ENCODE results near the gene JMJD6.
A peak's percentile ranks its signal among the peaks of the same experiment; 100 is the strongest.
"Not testable (repeated sequence)": the region's sequence is repeated elsewhere in the genome, so short reads cannot be mapped to it uniquely, and the experiment has no call there.

JMJD6 gene

DNA sequence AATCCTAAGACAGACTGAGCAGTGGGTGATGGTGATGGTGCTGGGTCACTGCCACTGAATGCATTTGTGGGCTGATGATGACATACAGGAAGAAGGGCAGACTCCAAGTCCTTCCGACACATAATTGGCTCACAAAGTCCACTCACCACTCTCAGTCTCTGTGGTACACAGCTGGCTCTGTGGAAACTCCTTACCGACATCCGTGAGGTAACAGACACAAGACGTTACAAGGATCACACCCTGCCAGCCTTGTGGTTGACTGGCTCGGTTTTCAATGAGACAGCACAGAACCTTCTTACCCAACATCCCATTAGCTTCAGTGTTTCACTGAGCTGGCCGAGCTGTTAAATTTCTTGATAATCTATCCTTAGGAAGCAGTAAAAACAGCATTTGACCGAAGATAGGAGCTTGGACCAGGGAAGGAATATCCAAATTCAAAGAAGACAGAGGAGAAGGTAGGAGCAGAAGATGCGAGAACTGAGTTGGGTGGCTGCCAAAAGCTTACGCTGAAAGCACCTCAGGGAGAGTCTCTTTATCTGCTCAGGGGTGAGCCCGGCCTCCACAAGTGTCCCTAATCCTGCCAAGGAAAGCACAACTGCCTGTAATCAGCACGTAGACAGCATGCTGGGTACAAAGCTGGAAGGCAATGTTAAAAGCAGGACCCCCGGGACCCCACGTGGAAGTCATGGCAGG, 10.1 kb downstream of the JMJD6 start:
- peak; percentile 57 to 64 for DNase-seq (ENCODE audit: low read depth in 2 of 2)

DNA sequence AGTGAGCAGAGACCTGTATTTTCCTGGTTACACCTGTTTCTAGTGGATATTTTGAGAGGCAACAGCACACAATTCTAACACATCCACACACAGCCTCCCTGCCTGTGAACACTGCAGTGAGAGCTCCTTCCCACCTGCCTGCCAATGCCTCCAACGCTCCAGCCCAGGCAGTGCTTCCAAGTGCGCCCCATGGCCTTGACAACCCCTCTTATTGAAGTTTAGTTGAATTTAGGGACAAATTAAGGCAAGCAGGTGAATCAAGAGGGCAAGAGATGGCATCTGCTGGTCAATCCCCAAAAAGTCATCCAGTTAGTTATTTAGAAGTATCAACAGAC, 10.9 kb downstream of the JMJD6 start:
- no peak for DNase-seq (ENCODE audit: low read depth in 2 of 2)

DNA sequence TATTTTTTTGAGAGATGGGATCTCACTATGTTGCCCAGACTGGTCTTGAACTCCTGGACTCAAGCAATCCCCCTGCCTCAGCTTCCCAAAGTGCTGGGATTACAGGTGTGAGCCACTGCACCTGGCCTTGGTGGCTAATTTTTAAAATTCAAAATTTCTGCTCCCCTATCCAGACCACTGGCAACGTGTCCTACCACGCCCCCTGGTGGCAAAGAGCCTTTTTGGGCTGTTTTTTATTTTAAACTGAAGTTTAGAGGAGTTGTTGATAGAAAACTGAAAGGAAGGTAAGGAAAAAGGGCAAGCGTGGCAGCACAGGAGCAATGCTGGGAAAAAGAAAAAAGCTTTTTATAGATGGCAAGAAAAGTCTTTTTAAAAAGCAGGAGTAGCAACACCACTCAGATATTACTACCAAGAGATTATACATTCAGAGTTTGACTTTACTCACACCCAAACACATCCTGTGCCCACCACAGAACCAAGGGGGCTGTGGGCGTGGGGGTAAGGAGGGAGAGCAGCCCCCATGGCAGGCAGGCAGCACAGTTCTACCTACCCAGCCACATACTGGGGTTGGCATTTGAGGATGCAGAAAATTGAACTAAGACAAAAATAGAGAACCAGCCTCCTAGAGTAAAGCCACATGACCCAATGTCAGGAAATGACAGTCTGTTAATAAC, 11.4 kb downstream of the JMJD6 start:
- DNase-seq (ENCODE audit: low read depth in 2 of 2): peak; percentile 44 to 66

DNA sequence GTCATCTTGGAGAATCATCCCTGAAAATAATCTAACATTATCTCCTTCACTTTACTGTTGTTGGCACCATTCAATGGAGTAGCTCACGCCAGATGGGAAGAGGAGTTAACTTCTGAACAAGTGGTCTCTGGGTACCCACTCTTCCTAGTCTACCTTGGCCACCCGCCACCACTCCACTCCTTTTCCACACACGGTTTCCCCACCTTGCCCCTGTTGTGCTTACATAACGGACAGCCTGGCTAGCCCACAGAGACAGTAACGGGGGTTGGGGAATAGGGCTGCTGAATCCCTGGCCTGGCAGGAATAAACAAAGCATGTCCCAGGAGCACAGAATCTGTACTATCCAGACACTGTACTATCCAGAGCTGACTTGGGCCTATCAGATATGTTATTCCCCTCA, 12.1 kb downstream of the JMJD6 start:
- DNase-seq (ENCODE audit: low read depth in 2 of 2): no peak

DNA sequence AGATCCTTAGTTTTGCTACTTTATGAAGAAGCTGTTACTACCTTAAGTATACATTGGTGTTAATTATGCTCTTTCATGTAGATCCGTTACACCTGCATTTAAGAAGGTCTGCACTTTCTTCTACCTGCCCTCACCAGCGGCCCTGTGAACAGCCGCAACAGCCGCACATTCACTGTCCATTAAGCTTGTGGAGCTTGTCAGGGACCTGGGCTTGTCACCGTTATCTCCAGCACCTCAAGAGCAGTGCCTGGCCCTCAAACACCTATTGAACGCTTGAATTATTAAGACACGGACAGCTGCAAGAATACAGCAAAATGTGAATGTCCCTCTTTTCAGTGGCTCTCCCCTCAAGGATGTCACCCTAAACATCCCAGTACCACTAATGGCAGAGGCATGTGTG, 12.6 kb downstream of the JMJD6 start:
- no peak for DNase-seq (ENCODE audit: low read depth in 2 of 2)

DNA sequence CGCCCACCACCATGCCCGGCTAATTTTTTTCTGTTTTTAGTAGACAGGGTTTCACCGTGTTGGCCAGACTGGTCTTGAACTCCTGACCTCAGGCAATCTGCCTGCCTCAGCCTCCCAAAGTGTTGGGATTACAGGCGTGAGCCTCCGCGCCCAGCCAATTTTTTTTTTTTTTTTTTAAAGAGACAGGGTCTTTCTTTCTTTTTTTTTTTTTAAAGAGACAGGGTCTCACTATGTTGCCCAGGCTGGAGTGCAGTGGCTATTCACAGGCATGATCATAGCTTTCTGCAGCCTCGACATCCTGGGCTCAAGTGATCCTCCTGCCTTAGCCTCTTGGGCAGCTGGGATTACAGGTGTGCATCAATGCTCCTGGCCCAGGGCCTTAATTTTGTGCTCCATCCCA, 14.1 kb downstream of the JMJD6 start:
- not testable (repeated sequence) for DNase-seq (ENCODE audit: low read depth in 2 of 2)

DNA sequence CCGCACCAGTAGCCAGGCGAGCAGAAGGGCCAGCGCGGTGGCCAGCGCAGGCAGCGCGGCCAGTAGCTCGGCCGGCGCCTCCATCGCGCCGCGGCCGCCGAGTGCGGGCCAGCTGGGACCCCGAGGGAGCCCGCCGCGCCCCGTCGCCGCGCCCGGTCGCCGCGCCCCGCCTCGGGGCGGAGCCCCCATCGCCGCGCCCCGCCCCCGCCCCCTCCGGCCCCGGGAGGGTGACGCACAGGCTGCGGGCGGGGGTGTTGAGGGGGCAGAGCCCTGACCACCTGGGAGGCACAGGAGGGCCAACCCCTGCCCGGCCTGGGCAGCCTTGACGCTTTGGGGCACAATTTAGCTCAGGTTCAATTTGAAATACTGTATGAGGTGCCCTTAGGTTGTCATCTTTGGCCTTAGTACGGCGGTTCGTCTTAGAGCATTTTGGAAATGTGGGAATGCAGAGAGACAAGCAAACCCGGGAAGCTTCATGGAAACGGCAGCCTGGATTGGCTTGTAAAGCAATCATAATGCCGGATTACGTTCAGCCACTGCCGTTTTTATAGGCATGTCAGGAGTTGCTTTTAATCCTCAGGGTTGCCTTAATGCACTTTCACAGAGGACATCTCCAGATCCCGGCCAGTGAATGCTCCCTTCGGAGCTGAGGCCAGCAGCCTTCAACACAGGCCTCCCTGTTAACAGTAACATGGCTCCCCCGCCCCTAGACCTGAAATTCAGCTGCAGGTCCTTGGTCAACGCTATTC, 15.4 kb downstream of the JMJD6 start, which contains the start of gene MXRA7:
MXRA7 (minus strand) TSS at position 103 of the 749 bp plus-strand sequence; CDS start at position 84, 19 bp downstream.
- DNase-seq (ENCODE audit: low read depth in 2 of 2): peak; percentile 26 to 31

DNA sequence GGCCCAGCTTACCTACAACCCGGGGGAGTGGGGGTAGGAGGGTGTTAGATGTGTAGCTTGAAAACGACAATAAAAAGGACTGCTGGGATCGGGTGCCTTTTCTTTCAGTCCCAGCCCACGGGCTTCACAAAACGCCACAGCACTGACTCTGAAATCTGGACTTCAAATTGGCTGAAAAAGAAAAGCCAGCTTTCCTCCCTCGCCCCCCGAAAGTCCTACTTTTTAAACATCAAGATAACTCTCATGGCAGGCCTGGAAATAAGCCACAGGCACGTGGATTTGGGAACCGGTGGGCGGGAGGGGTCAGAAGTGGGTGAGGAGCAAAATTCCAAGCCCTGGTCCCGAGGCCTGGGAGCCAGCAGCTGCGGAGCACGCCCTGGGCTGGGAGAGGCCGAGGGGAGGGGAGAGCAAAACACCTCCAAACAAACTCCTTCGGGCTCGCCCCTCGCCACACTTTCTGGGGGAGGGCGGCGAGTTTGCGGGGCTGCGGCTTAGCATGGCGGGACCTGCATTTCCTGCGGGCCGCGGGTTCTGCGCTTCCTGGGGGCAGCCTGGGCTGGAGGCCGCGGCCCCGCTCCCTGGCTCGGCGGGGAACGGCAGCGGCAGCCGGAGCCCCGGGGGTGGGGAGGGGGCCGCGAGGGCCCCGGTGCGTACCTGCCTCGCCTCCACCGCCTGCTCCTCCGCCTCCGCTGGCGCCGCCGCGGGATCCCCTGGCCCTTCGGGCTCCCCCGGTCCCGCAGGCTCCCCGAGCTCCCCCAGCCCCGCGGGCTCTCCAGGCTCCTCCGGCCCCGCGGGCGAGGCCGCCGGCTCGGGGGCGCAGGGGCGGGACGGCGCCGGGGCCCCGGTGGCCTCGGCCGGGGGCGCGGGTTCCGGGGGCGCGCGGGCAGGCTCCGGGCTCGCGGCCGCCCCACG, 16.2 kb downstream of the JMJD6 start:
- DNase-seq (ENCODE audit: low read depth in 2 of 2): not testable (repeated sequence)

DNA sequence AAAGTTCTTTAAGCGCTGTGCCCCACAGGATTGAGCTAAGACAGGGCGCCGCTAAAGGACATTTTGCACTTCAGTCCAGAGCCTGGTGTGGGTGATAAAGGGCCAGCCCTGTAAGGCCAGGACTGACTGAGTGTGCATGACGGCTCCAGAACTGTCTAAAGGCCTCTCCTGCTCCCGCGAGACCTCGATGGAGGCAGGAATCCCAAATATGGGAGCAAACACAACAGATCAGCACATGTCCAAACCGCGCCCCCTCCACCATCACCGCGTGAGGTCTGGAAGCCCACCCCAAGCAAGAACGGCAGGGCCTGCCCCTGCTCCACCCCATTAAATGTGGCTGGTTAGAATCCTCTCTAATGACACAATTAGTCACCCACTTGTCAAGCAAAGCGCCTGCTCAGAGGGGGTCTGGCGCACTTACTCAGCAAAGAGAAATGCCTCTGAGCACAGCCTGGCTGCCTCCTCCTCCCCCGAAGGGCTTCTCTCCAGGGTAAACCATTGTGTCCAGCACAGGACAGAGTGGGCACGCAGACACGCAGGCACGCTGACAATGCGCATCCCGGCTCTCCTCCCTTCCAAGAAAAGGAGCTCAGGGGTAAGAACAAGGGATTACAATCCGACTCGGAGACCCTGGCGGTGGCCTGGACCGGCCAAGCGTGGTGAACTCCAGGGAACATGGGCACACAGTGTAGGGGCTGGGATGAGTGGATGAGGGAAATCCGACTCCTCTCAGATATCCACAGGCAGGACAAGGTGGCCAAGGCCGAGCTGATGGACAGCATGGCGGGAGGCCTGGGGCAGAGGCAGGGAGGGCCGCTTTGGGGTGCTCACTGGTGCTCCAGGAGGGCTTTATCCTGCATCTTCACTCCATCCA, 17.1 kb downstream of the JMJD6 start:
- no peak for DNase-seq (ENCODE audit: low read depth in 2 of 2)

DNA sequence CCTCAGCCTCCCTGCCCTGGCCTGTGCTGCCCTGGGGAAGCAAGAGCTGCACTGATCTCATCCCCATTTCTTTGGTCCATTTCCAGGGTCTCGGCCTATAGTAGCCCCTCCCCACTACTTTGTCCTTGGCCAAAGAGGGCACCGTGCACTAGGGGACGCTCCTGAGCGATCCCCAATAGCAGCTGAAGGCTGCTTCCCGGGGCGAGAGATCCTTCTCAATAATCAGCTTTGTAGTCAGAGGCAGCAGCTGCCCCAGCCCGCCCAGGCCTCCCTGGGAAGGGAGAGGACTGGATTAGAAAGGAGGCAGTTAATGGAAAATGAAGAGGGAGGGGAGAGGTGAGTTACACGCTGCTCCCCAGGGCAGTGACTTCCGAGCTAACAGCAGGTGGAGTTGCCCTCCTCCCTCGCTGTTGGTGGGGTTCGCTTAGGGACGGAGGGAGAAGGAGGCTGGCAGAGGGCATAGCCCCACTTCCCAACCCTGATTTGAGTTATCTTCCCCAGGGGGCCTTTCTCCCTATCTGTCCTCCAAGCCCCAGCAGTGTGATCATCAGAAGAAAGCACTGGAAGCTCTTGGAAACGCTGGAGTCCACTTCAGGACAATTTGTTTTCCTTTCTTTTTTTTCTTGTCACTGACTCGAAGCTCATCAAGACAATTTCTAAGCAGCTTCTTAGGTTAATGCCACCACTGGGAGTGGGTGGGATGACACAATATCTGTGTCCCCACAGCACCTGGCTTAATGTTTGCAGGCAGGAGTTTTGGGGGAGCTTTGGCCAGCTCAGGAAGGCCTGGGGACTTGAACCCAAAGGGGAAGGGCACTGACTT, 18.2 kb downstream of the JMJD6 start:
- no peak for DNase-seq (ENCODE audit: low read depth in 2 of 2)

DNA sequence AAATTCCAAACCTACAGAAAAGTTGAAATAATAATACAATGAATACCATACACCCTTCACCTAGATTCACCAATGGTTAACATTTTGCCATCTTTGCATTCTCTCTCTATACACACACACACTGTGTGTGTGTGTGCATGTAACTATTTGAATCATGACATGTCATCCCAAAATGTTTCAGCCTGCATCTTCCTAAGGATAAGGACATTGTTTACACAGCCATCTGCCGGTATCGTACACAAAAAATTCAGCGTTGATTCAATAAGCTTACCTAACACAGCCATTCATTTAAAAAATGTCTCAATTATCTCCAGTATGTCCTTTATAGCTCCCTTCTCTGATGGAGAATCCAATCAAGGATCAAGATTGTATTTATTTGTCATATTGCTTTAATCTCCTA, 19.6 kb downstream of the JMJD6 start:
- no peak for DNase-seq (ENCODE audit: low read depth in 2 of 2)

DNA sequence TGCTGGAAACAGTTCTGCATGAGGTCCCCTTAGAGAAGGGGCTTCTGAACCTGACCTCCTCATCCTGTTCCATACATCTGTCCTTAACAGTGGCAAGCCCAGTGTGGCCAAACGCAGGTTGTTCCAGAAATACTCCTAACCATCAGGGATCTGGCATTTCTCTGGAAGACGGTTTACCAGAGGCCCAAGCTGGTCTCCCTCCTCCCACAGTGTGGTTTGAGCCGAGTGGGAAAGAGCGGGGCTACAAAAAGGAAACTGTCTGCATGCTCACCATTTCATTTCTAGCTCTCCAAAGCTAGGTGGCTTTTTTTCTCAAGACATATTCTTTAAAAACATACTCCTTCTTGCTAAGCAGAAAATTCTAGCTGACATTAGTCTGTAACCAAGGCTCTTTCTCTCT, 21.6 kb downstream of the JMJD6 start:
- DNase-seq (ENCODE audit: low read depth in 2 of 2): no peak

DNA sequence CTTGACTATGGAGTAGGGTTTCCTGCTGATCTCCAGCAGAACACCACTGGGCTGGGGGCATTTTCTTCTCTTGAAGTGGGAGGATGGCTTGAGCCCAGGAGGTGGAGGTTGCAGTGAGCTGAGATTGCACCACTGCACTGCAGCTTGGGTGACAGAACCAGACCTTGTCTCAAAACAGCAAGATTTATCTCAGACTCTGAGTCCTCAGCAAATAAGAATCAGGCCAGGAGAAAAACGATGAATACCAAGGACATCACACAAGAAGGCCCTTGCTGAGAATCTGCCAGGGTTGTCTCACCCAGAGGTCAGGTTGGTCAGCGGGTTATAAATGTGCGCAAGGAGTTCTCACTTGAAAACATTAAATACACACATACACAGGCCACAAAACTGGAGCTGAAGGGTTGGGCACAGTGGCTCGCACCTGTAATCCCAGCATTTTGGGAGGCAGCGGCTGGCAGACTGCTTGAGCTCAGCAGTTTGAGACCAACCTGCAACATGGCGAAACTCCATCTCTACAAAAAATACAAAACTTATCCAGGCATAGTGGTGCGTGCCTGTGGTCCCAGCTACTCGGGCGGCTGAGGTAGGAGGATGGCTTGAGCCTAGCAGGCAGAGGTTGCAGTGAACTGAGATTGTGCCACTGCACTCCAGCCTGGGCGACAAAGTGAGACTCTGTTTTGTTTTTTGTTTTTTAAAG, 23.3 kb downstream of the JMJD6 start:
- no peak for DNase-seq (ENCODE audit: low read depth in 2 of 2)

DNA sequence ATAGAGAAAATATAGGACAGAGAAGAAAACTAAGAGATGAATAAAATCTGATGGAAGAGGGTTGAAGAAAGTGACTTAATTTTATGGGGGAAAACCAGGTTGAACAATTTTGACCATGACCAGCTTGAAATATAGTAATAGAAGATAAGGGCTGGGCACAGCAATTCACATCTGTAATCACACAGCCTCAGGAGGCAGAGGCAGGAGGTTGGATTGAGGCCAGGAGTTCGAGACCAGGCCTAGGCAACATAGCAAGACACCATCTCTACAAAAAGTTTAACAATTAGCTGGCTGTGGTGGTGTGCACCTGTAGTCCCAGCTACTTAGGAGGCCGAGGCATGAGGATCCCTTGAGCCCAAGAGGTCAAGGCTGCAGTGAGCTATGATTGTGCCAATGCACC, 24.3 kb downstream of the JMJD6 start:
- no peak for DNase-seq (ENCODE audit: low read depth in 2 of 2)

DNA sequence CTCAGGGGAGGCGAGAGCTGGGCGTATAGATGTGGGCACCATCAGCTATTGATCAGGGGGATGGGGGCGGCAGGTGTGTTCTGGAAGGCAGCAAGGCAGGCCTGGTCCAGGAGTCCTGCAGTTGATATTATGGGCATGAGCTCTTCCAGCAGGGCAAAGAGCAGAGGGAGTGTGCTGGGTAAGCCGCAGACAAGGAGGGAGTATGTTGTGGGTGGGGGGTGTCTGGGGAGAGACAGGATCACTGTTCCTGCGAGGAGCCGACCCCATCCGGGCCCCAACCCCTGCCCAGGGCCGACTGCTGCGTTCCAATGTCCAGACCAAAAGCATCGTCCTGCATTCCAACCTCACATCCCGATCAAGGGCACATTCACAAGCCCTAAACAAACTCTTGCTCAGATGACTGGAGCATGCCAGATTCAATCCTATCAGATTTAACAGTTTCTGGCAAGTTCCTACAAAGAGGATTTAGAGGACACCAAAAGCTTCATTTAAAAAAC, 24.9 kb downstream of the JMJD6 start:
- no peak for DNase-seq (ENCODE audit: low read depth in 2 of 2)

DNA sequence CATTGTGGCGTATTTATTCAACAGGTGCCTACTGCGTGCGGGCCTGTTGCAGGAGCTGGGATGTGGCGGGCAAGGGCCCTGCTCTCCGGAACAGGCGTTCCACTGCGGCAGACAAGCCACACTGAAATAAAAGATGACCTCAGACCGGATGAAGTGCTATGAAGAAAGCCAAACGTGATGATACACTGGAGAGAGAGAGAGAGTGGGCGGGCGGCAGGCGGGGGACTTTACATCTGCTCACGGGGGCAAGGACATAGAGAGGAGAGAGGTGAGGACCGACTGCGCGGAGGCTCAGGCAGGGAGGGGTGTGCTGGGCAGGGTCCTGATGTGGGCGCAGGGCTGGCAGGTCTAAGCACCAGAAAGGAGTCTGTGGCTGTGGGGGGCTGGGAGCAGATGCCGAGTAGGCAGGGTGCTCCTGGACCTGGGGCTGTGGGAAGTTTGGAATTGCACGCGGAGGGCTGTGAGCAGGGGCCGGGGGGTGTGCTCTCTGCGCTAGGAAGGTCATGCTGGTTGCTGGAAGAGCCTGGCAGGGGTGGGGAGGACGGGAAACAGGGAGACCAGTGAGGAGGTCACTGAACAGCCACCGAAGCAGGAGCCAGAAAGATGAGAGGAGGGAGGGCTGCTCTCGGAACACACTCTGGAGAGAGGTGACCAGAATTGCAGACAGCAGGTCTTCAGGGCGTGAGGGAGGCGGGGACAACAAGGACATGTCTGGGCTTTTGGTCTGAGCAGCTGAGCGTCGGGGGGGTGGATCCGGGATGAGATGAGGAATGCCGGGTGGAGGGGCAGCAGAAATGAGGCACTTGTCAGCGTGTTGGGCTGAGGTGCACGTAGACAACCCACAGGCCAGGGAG, 25.6 kb downstream of the JMJD6 start:
- no peak for DNase-seq (ENCODE audit: low read depth in 2 of 2)

DNA sequence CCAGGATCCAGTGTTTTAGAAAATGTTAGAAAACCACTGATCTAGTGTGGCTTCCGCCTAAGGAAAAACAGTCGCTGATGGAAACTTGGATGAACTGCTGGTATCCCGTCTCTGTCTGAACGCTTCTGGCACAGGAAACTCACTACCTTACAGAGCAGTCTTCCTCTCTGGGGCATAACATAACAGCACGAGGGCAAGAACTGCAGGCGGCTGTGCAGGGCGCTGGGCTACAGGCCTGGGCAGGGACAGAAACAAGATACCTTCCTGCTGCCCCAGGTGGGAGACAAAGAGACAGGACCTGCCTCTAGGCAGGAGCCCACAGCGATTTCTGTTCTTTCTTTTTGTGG, 26.2 kb downstream of the JMJD6 start:
- no peak for DNase-seq (ENCODE audit: low read depth in 2 of 2)

DNA sequence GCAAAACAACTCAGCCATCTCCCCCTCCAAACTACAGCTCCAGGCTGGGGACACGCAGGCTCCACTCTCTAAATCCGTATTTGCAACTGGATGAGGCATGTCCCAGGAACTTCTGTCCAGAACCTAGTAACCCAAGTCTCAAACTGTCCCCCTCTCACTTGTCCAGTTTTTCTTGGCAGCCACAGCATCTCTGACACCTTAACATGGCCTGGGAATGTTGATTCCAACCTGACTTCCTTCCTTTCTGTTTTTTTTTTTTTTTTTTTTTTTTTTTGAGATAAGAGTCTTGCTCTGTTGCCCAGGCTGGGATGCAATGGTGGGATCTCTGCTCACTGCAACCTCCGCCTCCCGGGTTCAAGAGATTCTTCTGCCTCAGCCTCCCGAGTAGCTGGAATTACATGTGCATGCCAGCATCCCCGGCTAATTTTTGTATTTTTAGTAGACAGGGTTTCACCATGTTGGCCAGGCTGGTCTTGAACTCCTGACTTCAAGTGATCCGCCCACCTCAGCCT, 27.9 kb downstream of the JMJD6 start:
- DNase-seq (ENCODE audit: low read depth in 2 of 2): not testable (repeated sequence)
